Breast epithelium (tissue), 4 donors: ENCODE measurements around the gene IFI30. TPM values are rescaled to one million over a fixed set of nuclear protein-coding genes. Genes with fewer than 3 reads are reported as not detected.

Source experiments
- DNase-seq, 2 donors: peaks; one replicate each; pipeline ENCODE4 v3.0.0-alpha.2; 2019; ENCODE audit warnings: low spot score in 2 of 2
- H3K27ac ChIP-seq, 2 donors: fragments of 200-600 bp; sonication (generic) in 1 of 2; one replicate each; pipeline ENCODE4 v1.5.1; 2016 to 2019; ENCODE audit warnings: mild to moderate bottlenecking in 1 of 2
- H3K27me3 ChIP-seq, 2 donors: fragments of 200-600 bp; sonication (generic) in 1 of 2; one replicate each; pipeline versions ENCODE4 v1.5.1 to v1.6.0; 2017 to 2019; ENCODE audit warnings: control low read depth in 1 of 2, mild to moderate bottlenecking in 1 of 2
- H3K36me3 ChIP-seq: fragments of 200-600 bp; one replicate; pipeline ENCODE4 v1.5.1; 2019
- H3K4me1 ChIP-seq, 2 donors: fragments of 200-600 bp; sonication (generic); one replicate each; pipeline ENCODE4 v1.5.1; 2016 to 2019; ENCODE audit warnings: control low read depth in 1 of 2
- H3K4me3 ChIP-seq, 3 donors: fragments of 200-600 bp; sonication (generic); 1 replicate in 2 of 3; 2 replicates in 1 of 3; pipeline ENCODE4 v1.5.1; 2016 to 2019; ENCODE audit warnings: mild to moderate bottlenecking in 3 of 3, moderate library complexity in 2 of 3
- H3K9me3 ChIP-seq, 2 donors: fragments of 200-600 bp; sonication (generic) in 1 of 2; one replicate each; pipeline ENCODE4 v1.5.1; 2016 to 2019; ENCODE audit warnings: control low read depth in 1 of 2
- POLR2A ChIP-seq: fragments of 450-650 bp; IDR thresholded peaks from one replicate; pipeline ENCODE4 v1.6.1; 2016; ENCODE audit warnings: antibody characterized with exemption, mild to moderate bottlenecking, moderate library complexity
- POLR2AphosphoS5 ChIP-seq, 3 donors: sonication (generic); formaldehyde crosslinking; IDR thresholded peaks; one replicate each; pipeline ENCODE4 v1.6.1; 2017; ENCODE audit warnings: antibody characterized with exemption in 3 of 3
- intact Hi-C: fragments of 100-400 bp; cut with DNase I; formaldehyde crosslinking; loops from one replicate; pipeline ENCODE4 v1.15.1; 2023; ENCODE audit warnings: low total_unique reads
- total RNA-seq, 3 donors: library from RNA; depleted of rRNA; stranded (reverse); fragments of >200 nt; gene quantifications; one replicate each; pipeline ENCODE4 v1.1.0, GENCODE V29; 2016
- TF ChIP-seq, protein P1 (sequence below), 3 donors: fragments of 450-650 bp; IDR thresholded peaks; one replicate each; pipeline ENCODE4 v1.5.1; 2016 to 2017; ENCODE audit warnings: antibody characterized with exemption in 3 of 3, mild to moderate bottlenecking in 3 of 3, moderate library complexity in 3 of 3

Gene IFI30
- total RNA-seq, 3 donors from 2014 or later, result 50.1 to 103 (median 91.6) TPM

DNA sequence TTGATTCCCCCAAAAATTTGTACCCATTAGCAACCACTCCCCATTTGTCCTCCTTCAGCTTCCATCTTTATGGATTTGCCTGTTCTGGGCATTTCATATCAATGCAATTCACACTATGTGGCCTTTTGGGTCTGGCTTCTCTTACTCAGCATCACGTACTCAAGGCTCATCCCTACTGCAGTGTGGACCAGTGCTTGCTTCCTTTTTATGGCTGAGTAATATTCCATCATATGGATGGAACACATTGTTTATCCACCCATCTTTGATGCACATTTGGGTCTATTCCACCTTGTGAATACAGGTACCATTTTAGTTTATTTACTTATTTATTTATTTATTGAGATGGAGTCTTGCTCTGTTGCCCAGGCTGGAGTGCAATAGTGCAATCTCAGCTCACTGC, 33.1 kb upstream of the IFI30 start:
- H3K4me1 ChIP-seq, result no peaks in the 10 kb centered on the region
- intact Hi-C loops, result no loop called here
- H3K27ac ChIP-seq, result no peak overlapping the region
- no peak for DNase-seq
- TF ChIP-seq POLR2A, result no peak
- TF ChIP-seq POLR2AphosphoS5 (IDR thresholded peaks at IDR 0.05), result no peak
- TF ChIP-seq, protein P1, sequence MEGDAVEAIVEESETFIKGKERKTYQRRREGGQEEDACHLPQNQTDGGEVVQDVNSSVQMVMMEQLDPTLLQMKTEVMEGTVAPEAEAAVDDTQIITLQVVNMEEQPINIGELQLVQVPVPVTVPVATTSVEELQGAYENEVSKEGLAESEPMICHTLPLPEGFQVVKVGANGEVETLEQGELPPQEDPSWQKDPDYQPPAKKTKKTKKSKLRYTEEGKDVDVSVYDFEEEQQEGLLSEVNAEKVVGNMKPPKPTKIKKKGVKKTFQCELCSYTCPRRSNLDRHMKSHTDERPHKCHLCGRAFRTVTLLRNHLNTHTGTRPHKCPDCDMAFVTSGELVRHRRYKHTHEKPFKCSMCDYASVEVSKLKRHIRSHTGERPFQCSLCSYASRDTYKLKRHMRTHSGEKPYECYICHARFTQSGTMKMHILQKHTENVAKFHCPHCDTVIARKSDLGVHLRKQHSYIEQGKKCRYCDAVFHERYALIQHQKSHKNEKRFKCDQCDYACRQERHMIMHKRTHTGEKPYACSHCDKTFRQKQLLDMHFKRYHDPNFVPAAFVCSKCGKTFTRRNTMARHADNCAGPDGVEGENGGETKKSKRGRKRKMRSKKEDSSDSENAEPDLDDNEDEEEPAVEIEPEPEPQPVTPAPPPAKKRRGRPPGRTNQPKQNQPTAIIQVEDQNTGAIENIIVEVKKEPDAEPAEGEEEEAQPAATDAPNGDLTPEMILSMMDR (IDR thresholded peaks at IDR 0.05), result no peak
- no peaks in the 10 kb centered on the region for H3K36me3 ChIP-seq
- H3K27me3 ChIP-seq, result no peaks in the 10 kb centered on the region
- H3K4me3 ChIP-seq, result no peak overlapping the region
- no peaks in the 10 kb centered on the region for H3K9me3 ChIP-seq

DNA sequence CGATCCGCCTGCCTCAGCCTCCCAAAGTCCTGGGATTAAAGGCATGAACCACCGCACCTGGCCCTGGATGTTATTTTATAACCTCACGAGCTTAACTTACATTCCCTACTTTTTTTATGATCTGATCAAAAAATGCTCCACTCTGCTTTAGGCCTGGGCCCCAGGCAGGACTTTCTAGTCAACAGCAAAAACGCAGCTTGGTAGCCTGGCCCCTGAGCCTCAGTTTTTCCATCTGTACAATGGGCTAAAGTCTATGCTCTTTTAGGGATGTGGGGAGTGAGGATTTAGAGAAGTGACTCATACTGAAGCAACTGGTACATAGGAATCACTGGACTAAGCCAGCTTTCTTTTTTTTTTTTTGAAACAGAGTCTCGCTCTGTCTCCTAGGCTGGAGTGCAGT, 32.6 kb upstream of the IFI30 start:
- Histone ChIP-seq H3K4me1 (no peaks in the 10 kb centered on the region), H3K27ac (no peak overlapping the region), H3K4me3 (no peak overlapping the region), H3K36me3 (no peaks in the 10 kb centered on the region), H3K27me3 (no peaks in the 10 kb centered on the region), H3K9me3 (no peaks in the 10 kb centered on the region)
- no peak for DNase-seq
- TF ChIP-seq POLR2A, result no peak
- TF ChIP-seq, protein P1 (IDR thresholded peaks at IDR 0.05), result no peak
- TF ChIP-seq POLR2AphosphoS5 (IDR thresholded peaks at IDR 0.05), result no peak
- intact Hi-C loops, result loop anchor here (1.0 kb wide), 1 partner anchor 22 kb away; no protein-coding TSS in a partner anchor

DNA sequence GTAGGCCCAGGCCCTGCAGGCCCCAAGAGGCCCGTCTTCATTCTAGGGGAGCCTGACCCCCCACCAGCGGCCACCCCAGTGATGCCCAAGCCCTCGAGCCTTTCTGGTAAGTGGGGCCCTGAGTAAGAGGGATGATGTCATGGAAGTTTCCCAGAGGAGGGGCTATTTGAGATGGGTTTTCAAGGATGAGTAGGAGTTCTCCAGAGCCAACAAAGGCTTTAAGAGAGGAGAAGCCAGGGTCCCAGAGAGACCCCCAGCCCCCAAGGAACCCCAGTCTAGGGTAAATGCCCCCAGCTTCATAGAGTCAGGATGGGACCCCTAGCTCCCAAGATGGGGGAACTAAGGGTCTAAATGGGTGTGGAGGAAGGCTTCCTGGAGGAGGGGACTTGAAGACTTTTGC, 29.7 kb upstream of the IFI30 start:
- H3K9me3 ChIP-seq, result no peaks in the 10 kb centered on the region
- H3K36me3 ChIP-seq, result no peaks in the 10 kb centered on the region

DNA sequence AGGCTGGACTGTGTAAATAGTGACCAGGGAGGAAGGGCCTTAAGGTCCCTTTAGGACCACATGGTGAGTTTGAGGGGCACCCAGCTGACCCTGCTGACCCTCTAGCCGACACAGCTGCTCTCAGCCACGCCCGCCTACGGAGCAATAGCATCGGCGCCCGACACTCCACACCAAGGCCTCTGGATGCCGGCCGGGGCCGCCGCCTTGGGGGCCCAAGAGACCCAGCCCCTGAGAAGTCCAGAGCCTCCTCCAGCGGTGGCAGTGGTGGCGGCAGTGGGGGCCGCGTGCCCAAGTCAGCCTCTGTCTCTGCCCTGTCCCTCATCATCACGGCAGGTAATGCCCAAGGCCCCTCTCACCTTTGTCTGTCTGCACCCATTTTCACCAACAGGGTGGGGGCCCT, 29.3 kb upstream of the IFI30 start:
- TF ChIP-seq POLR2AphosphoS5 (IDR thresholded peaks at IDR 0.05), result no peak
- TF ChIP-seq, protein P1 (IDR thresholded peaks at IDR 0.05), result no peak
- no peak for TF ChIP-seq POLR2A
- Histone ChIP-seq H3K27ac (no peak overlapping the region), H3K4me3 (no peak overlapping the region), H3K27me3 (no peaks in the 10 kb centered on the region), H3K36me3 (no peaks in the 10 kb centered on the region), H3K4me1 (no peaks in the 10 kb centered on the region), H3K9me3 (no peaks in the 10 kb centered on the region)
- intact Hi-C loops, result no loop called here
- no peak for DNase-seq

More for the DNA sequence above, 29.7 kb upstream of the IFI30 start:
- TF ChIP-seq, protein P1 (IDR thresholded peaks at IDR 0.05), result no peak
- no peak for TF ChIP-seq POLR2A
- no peak for TF ChIP-seq POLR2AphosphoS5 (IDR thresholded peaks at IDR 0.05)
- Histone ChIP-seq H3K4me1 (no peaks in the 10 kb centered on the region), H3K4me3 (no peak overlapping the region), H3K27me3 (no peaks in the 10 kb centered on the region), H3K27ac (no peak overlapping the region)
- intact Hi-C loops, result no loop called here
- no peak for DNase-seq

DNA sequence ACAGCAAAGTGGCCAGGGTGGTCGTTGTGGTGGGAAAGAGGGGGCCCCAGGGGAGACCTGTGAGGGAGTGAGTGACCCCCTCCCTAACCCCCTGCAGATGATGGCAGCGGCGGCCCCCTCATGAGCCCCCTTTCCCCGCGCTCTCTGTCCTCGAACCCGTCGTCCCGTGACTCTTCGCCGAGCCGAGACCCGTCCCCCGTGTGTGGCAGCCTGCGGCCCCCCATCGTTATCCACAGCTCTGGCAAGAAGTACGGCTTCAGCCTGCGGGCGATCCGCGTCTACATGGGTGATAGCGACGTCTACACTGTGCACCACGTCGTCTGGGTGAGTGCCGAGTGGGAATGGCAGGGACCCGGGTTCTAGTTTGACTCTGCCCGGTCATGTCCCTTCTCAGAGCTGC, 28.7 kb upstream of the IFI30 start:
- Histone ChIP-seq H3K4me3 (no peak overlapping the region), H3K4me1 (no peaks in the 10 kb centered on the region), H3K27me3 (no peaks in the 10 kb centered on the region), H3K36me3 (no peaks in the 10 kb centered on the region), H3K27ac (no peak overlapping the region), H3K9me3 (no peaks in the 10 kb centered on the region)
- intact Hi-C loops, result no loop called here
- TF ChIP-seq POLR2A (no peak), POLR2AphosphoS5 (IDR thresholded peaks at IDR 0.05) (no peak)
- TF ChIP-seq, protein P1 (IDR thresholded peaks at IDR 0.05), result no peak
- DNase-seq, result no peak
